GM04503 (cell line): ENCODE measurements around the gene CIC.

Source experiments
- DNase-seq: peaks from one replicate; pipeline ENCODE4 v3.0.0-alpha.2; 2012; ENCODE audit warnings: low read depth

The CIC gene

DNA sequence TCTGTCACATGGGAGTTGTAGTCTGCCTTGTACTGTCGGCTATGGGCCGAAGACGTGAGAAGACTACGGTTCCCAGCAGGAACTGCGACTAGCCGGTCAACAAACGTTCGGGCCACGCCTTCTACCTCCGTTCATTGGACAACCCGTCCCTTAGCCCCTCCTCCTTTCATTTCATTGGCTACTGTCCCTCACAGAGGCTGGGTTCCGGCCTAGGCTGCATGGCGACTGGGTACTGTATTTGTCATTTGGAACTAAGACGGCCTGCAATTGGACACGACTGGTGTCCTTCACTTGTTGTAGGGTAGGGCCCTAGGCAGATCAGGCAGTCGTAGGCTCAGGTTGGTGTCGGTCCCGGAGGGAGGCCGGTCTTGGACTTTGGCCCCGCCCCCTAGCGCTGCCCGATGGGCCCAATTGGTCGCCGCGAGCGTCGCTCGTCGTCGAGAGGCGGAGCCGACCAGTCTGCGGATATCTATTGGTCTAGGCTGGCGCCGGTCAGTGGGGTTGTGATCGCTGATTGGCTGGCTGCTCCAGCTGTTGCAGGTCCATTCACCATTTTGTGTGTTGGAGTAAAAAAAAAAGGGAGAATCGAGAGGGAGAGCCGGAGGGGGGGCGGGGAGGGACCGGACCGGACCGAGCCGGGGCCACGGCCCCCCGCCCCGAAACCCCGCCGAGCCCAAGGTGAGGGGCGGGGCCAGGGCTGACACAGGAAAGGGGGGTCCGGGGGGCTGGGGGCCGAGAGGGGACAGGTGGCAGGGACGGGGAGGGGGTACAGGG is at the start of gene CIC:
CIC (plus strand) TSS at position 549 of the 774 bp plus-strand sequence. CDS start 2,532 bp downstream, outside the sequence.
- peak; percentile 100 for DNase-seq

DNA sequence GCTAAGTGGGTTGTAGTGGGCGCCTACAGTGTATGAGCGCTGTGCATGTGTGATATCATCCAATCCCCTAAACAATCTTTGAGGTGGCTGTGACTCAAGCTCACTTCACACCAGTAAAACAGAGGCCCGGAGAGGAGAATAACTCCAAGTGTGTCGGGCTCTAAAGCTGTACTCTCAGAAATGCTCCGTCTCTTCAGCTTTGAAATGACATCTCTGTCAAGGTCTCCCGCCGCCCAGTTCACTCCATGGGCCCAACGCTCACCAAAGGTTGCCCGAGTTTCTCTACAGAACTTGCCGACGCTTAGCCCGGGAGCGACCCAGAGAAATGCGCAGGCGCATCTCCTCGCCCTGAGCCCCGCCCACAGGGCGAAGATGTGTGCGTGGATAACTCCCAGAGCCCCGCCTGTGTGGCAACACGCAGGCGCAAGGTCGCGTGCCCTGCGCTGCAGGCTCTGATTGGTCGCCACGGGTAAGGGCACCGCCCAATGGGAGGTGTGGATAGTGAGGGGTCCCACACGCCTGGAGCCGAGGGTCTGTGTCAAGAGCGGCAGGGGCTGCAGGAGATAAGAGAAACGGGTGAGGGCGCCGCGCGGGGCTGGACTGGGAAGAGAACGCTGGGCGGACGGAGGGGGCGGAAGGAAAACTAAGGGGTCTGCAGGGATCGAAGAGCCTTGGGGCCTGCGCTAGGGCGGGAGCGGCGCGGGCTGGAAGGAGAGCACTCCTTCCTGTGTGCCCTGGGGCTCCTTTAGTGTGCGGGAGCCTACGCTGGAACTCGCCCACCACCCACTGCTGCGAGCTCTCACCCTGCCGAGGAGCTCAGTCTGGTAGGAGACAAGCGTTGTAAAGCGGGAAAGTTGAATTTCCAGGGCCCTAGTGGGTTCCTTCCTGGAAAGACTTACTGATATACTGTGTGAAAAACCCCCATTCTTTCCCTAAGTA is 49.0 kb upstream of the CIC start, which contains the start of gene ZNF526:
ZNF526 (plus strand) TSS at position 501 of the 939 bp plus-strand sequence. CDS start 4,092 bp downstream, outside the sequence.
- DNase-seq, result peak; percentile 82

DNA sequence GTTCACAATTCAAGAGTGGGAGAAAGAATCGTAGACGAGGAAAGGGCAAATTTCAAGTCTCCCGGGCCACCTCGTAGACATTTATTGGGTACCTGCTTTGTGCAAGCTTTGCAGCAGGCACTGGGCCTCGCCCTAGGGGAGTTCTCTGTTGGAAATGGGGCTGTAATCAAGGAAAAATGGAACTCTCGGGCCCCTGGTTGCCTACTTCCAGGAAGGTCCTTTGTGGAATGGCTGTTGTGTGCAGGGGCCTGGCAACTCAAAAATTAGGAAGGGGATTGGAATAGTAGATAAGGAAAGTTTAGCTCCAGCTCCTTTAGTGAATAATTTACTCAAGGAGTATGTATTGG is 48.3 kb upstream of the CIC start:
- no peak for DNase-seq

DNA sequence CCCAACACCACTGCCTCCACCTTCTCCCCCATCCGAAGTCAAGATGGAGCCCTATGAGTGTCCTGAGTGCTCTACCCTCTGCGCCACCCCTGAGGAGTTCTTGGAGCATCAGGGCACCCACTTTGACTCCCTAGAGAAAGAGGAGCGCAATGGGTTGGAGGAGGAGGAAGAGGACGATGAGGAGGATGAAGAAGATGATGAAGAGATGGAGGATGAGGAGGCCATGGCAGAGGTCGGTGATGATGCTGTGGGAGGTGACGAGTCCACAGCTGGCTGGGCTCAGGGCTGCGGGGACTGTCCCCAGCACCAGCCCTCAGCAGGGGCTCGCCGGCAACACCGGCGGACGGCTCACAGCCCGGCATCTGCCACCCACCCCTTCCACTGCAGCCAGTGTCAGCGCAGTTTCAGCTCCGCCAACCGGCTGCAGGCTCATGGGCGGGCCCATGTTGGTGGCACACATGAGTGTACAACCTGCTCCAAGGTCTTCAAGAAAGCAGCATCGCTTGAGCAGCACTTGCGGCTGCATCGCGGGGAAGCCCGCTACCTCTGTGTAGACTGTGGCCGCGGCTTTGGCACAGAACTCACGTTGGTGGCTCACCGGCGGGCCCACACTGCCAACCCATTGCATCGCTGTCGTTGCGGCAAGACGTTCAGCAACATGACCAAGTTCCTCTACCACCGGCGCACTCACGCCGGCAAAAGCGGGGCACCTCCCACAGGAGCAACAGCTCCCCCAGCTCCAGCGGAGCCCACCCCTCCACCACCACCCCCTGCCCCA is 43.9 kb upstream of the CIC start:
- DNase-seq, result no peak

- DNase-seq, result no peak
These were observed 43.2 kb upstream of the CIC start for GRCh38 chr19:42225718-42226292.

- DNase-seq, result no peak
These were observed 42.2 kb upstream of the CIC start for GRCh38 chr19:42226886-42227285.

GRCh38 chr19:42228641-42229040 is 40.4 kb upstream of the CIC start:
- DNase-seq, result no peak

DNA sequence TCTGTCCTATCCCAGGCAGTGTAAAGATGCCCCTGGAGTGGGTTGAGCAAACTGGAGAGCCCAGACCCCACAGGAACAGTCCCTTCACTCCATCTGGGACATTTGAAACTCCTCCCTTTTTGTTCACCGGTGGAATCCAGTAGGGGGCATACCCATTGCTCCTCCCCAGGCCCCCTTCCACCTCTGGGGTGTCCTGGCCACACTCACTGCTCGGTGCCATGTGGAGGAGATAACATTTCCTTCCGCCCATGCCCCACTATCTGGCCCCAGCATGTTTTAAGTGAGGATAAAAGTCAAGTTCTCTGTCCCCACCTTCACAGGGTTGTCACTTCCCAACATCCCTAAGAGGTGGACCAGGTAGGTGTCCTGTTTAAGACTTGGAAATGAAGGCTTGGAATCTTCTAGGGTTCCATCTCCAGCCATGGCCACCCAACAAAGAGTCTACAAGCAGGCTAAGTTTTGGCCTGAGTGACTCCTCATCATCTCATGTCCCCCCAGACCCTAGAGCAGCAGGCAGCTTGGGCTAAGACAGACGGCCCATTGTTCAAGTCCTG is 39.7 kb upstream of the CIC start:
- DNase-seq, result no peak

GRCh38 chr19:42229855-42230351 is 39.1 kb upstream of the CIC start:
- no peak for DNase-seq

DNA sequence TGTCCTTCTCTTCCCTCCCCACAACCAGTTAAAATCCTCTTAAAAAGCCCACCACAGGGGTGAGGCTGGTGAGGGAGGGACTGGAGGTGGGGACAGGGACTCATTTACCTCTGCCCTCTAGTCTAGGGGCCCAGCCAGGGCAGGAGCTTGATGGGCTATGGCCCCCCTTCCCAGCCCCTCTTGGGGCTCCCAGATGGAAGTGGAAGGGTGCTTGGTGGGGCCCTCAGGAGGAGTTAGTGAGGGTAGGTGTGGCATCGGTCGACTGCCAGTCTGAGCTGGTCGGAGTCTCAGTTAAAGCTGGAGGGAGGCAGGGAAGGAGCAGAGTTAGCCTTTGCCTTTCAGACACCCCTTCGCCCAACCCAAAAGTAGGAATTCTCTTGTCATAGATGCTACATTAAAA is 38.5 kb upstream of the CIC start:
- DNase-seq, result no peak

GRCh38 chr19:42232435-42232834 is 36.6 kb upstream of the CIC start:
- DNase-seq, result no peak

GRCh38 chr19:42233106-42233505 is 35.9 kb upstream of the CIC start:
- no peak for DNase-seq

- DNase-seq, result no peak
These were observed 35.3 kb upstream of the CIC start for GRCh38 chr19:42233678-42234292.

GRCh38 chr19:42234364-42234763 is 34.7 kb upstream of the CIC start:
- no peak for DNase-seq

DNA sequence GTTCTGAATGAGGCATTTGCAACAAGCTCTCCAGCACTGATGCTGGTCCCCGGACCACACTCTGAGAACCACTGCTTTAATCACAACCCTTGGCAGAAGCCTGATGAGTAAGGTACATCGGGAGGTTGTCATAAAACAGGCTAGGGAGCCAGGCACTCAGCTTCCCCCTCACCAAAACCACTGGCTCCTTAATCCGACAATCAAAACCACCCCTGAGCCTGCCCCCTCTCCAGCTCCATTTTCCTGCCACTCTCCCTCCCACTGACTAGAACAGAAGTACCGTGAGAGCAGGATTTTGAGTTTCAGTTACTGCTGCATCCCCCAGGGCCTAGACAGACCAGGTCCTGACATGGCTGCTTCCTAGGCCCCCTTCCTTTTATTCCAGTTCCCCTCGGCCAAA is 33.9 kb upstream of the CIC start:
- no peak for DNase-seq

DNA sequence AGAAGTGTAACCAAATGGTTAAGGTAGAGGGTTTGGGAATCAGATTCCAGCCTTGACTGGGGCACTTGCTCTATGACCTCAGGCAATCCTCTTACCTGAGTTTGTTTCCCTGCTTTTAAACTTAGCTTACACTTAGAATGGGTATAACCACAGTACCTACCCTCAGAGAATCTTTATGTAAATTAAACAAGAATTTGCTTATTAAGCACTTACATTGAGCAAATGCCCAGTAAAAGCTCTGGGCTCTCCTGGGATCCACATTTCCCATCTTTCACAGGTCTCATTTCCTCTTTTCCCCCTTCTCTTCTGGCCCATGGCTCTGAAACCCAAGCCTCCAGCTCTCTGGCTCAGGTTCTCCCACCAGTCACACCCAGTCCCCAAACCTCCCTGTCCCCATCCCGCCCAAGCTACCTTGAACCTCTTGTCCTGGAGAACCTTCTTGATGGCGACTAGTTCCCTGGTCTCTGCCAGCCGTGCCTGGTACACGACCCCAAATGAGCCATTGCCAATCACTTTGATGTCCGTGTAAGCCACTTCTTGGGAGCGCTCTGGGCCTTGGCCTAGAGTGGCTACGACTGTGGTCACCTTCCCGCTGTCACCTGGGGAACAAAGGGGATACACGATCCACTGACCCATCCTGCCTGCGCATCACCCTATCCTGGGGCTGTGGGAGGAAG is 29.4 kb upstream of the CIC start:
- DNase-seq, result no peak

DNA sequence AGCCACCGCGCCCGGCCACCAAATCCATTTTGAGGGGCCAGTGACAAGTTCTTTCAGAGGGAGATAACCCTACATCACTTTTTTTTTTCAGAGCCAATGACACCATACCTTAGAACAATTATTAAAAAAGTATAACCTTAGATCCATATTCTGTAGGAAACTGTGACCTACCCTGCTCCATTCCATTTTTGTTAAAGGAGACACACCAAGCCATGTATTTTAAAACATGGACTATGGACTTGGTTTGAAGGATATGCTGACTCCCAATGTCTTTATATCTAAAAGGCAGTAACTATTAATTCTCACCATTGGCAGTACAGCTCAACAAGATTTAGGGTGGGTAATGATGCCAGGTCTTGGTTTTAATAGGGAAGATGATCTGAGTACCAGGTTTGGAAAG is 27.8 kb upstream of the CIC start:
- DNase-seq, result no peak

DNA sequence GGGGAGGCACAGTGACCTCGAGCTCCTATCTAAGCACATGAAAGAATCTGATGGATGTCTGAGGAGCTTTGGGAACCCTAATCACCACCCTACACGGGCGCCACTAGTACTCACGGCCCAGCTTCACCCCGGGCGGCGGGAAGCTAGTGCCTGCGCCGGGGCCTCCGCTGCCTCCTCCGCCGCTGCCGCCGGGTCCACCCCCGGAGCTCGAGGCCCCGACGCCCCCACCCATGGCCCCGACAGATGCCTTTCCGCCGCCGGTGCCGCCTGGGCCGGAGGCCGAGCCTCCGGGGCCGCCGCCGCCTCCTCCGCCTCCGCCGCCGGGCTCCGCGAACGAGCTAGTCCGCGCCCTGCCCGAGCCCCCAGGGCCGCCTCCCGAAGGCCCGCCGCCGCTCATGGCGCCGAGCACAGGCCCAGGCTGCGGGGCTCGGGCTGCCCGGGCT is 27.0 kb upstream of the CIC start:
- DNase-seq, result no peak

GRCh38 chr19:42242512-42243409 is 26.3 kb upstream of the CIC start, which contains the start of gene GSK3A:
GSK3A (minus strand) TSS chr19:42242602; CDS start chr19:42242465, 137 bp downstream.
- DNase-seq, result peak; percentile 98
